CD14-positive monocyte (primary cell): Measurements from ENCODE around the gene AGBL2. TPM values are rescaled to one million over a fixed set of nuclear protein-coding genes. Genes with fewer than 3 reads are reported as not detected.

Experiments used
- DNase-seq, 3 donors: peaks; one replicate each; pipeline ENCODE4 v3.0.0-alpha.2; 2011 to 2022
- H2AFZ ChIP-seq: 2 replicates; pipeline ENCODE4 v1.6.0; 2012; ENCODE audit warnings: mild to moderate bottlenecking, low read depth, low read length, inconsistent platforms; ENCODE audit not compliant: insufficient read depth, poor library complexity, severe bottlenecking
- H3K27ac ChIP-seq, 2 donors: 1 replicate in 1 of 2; 2 replicates in 1 of 2; pipeline ENCODE4 v1.5.1; 2012 to 2013; ENCODE audit warnings: low read length in 2 of 2, control low read depth in 1 of 2, inconsistent platforms in 1 of 2, low read depth in 1 of 2, mild to moderate bottlenecking in 1 of 2
- H3K27me3 ChIP-seq, 2 donors: one replicate each; pipeline versions ENCODE4 v1.6.0 to v1.6.1; 2011 to 2013; ENCODE audit warnings: low read length in 2 of 2; ENCODE audit not compliant: control insufficient read depth in 2 of 2, insufficient read depth in 2 of 2
- H3K36me3 ChIP-seq, 2 donors: replicated peaks in 1 of 2; 1 replicate in 1 of 2; 2 replicates in 1 of 2; pipeline versions ENCODE4 v1.5.1 to v1.6.1; 2012 to 2013; ENCODE audit warnings: low read length in 2 of 2, control low read depth in 1 of 2, inconsistent platforms in 1 of 2, mild to moderate bottlenecking in 1 of 2; ENCODE audit not compliant: insufficient read depth in 2 of 2, control insufficient read depth in 1 of 2
- H3K4me1 ChIP-seq, 2 donors: 1 replicate in 1 of 2; 2 replicates in 1 of 2; pipeline versions ENCODE4 v1.5.1 to v1.6.1; 2012 to 2013; ENCODE audit warnings: low read length in 2 of 2, control low read depth in 1 of 2, inconsistent platforms in 1 of 2, mild to moderate bottlenecking in 1 of 2, moderate library complexity in 1 of 2; ENCODE audit not compliant: insufficient read depth in 2 of 2, control insufficient read depth in 1 of 2
- H3K4me2 ChIP-seq: replicated peaks from 2 replicates; pipeline ENCODE3; 2012; ENCODE audit warnings: low read length, moderate library complexity, mild to moderate bottlenecking; ENCODE audit not compliant: poor library complexity, severe bottlenecking; ENCODE audit errors: extremely low read depth
- H3K4me3 ChIP-seq, 3 experiments: fragments of 200-600 bp in 1 of 3; sonication (generic) in 1 of 3; replicated peaks in 1 of 3; 1 replicate in 2 of 3; 2 replicates in 1 of 3; pipeline ENCODE4 v1.5.1; 2011 to 2013; ENCODE audit warnings: low read length in 3 of 3, mild to moderate bottlenecking in 3 of 3, control low read depth in 2 of 3, low read depth in 2 of 3, inconsistent platforms in 1 of 3, moderate library complexity in 1 of 3
- H3K79me2 ChIP-seq: 2 replicates; pipeline ENCODE4 v1.6.0; 2012; ENCODE audit warnings: mild to moderate bottlenecking, control low read depth, inconsistent platforms, low read length, moderate library complexity; ENCODE audit not compliant: insufficient read depth
- H3K9ac ChIP-seq: 2 replicates; pipeline ENCODE4 v1.6.0; 2017; ENCODE audit warnings: low read length, mild to moderate bottlenecking; ENCODE audit not compliant: insufficient read depth, poor library complexity, severe bottlenecking
- H3K9me3 ChIP-seq, 2 donors: replicated peaks in 1 of 2; 1 replicate in 1 of 2; 2 replicates in 1 of 2; pipeline versions ENCODE4 v1.5.1 to v1.6.1; 2012 to 2013; ENCODE audit warnings: low read length in 2 of 2, control low read depth in 1 of 2; ENCODE audit not compliant: control insufficient read depth in 1 of 2, insufficient read depth in 1 of 2
- H4K20me1 ChIP-seq: 2 replicates; pipeline ENCODE4 v1.6.0; 2012; ENCODE audit warnings: mild to moderate bottlenecking, low read length, control low read depth, moderate library complexity; ENCODE audit not compliant: insufficient read depth
- H3K27ac Mint-ChIP-seq, 7 donors: one replicate each; pipeline ENCODE4 v1.8.0; 2020; ENCODE audit warnings: mild to moderate bottlenecking in 7 of 7, mixed read lengths in 7 of 7, moderate library complexity in 6 of 7, inconsistent platforms in 2 of 7
- H3K27me3 Mint-ChIP-seq, 3 donors: one replicate each; pipeline ENCODE4 v1.8.0; 2021 to 2022; ENCODE audit warnings: low read depth in 3 of 3, mild to moderate bottlenecking in 3 of 3, mixed read lengths in 3 of 3, moderate library complexity in 3 of 3, inconsistent platforms in 1 of 3
- H3K36me3 Mint-ChIP-seq, 2 donors: one replicate each; pipeline ENCODE4 v1.8.0; 2020; ENCODE audit warnings: mixed read lengths in 2 of 2, inconsistent platforms in 1 of 2, mild to moderate bottlenecking in 1 of 2
- H3K4me1 Mint-ChIP-seq: one replicate; pipeline ENCODE4 v1.8.0; 2020; ENCODE audit warnings: mild to moderate bottlenecking, mixed read lengths
- H3K4me3 Mint-ChIP-seq, 2 donors: one replicate each; pipeline ENCODE4 v1.8.0; 2020; ENCODE audit warnings: mild to moderate bottlenecking in 2 of 2, mixed read lengths in 2 of 2, moderate library complexity in 1 of 2
- H3K9me3 Mint-ChIP-seq, 7 donors: one replicate each; pipeline ENCODE4 v1.8.0; 2020 to 2022; ENCODE audit warnings: mixed read lengths in 7 of 7, mild to moderate bottlenecking in 6 of 7, moderate library complexity in 6 of 7, inconsistent platforms in 2 of 7
- WGBS: methylation state at CpG from one replicate; pipeline ENCODE4 v1.1.5; 2013; ENCODE audit warnings: missing lambda C conversion rate; ENCODE audit not compliant: insufficient coverage; 5-methylcytosine and 5-hydroxymethylcytosine counted together
- intact Hi-C, 2 donors: fragments of 100-400 bp; cut with micrococcal nuclease; formaldehyde crosslinking; loops; one replicate each; pipeline versions ENCODE4 v1.15.0 to v1.15.1; 2023
- polyA plus RNA-seq, 3 donors: library from polyadenylated mRNA; depleted of rRNA in 1 of 3; unstranded in 2 of 3; stranded (reverse) in 1 of 3; fragments of 300-500 nt in 2 of 3; fragments of >200 nt in 1 of 3; fragmentation: Illumina TruSeq in 2 of 3; gene quantifications; 1 replicate in 2 of 3; 2 replicates in 1 of 3; pipeline ENCODE4 v1.2.3, GENCODE V29; 2012 to 2021
- TF ChIP-seq, protein P1 (sequence below): fragments of 200-600 bp; IDR thresholded peaks from one replicate; pipeline ENCODE4 v1.8.0; 2022; ENCODE audit warnings: antibody characterized with exemption, mild to moderate bottlenecking

The AGBL2 gene
- polyA plus RNA-seq, 3 donors, result 0.93 TPM; not detected in 2

- Mint-ChIP-seq H3K27me3 (no peaks in the 10 kb centered on the region), H3K27ac (peak overlapping the region; percentile 85 to 95 (median 93)), H3K4me3 (peak overlapping the region; percentile 99 to 100), H3K4me1 (peaks cover 11% of the 10 kb centered on the region), H3K36me3 (peaks cover 23 to 35% of the 10 kb centered on the region in 2 donors), H3K9me3 (peaks cover 0 to 2% (median 0%) of the 10 kb centered on the region in 7 donors)
- TF ChIP-seq, protein P1, sequence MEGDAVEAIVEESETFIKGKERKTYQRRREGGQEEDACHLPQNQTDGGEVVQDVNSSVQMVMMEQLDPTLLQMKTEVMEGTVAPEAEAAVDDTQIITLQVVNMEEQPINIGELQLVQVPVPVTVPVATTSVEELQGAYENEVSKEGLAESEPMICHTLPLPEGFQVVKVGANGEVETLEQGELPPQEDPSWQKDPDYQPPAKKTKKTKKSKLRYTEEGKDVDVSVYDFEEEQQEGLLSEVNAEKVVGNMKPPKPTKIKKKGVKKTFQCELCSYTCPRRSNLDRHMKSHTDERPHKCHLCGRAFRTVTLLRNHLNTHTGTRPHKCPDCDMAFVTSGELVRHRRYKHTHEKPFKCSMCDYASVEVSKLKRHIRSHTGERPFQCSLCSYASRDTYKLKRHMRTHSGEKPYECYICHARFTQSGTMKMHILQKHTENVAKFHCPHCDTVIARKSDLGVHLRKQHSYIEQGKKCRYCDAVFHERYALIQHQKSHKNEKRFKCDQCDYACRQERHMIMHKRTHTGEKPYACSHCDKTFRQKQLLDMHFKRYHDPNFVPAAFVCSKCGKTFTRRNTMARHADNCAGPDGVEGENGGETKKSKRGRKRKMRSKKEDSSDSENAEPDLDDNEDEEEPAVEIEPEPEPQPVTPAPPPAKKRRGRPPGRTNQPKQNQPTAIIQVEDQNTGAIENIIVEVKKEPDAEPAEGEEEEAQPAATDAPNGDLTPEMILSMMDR, result no peak
- H3K9ac ChIP-seq, result peak overlapping the region; percentile 63
- H3K9me3 ChIP-seq, result no peaks in the 10 kb centered on the region
- H3K36me3 ChIP-seq, result peaks cover 29 to 37% of the 10 kb centered on the region in 2 donors
- H3K4me1 ChIP-seq, result peaks cover 8 to 12% of the 10 kb centered on the region in 2 donors
- DNase-seq, result peak in 1 of 3 donors; percentile 8
- peak overlapping the region; percentile 94 for H2AFZ ChIP-seq
- H3K79me2 ChIP-seq, result no peaks in the 10 kb centered on the region
- H3K27me3 ChIP-seq, result no peaks in the 10 kb centered on the region
- peak overlapping the region; percentile 84 to 95 (median 94) for H3K4me3 ChIP-seq
- peak overlapping the region; percentile 98 for H3K4me2 ChIP-seq
- intact Hi-C loops, result no loop called here
- WGBS, result 8% methylated on average over 16 of the region's 19 CpGs
- peak overlapping the region; percentile 54 to 58 for H3K27ac ChIP-seq
- H4K20me1 ChIP-seq, result no peaks in the 10 kb centered on the region
These were observed 551 bp downstream of the AGBL2 start for GRCh38 chr11:47714554-47715081.

GRCh38 chr11:47711816-47712215 is 3.4 kb downstream of the AGBL2 start:
- no peak overlapping the region for H2AFZ ChIP-seq
- intact Hi-C loops, result no loop called here
- no peaks in the 10 kb centered on the region for H4K20me1 ChIP-seq
- H3K36me3 Mint-ChIP-seq, result peaks cover 4 to 7% of the 10 kb centered on the region in 2 donors
- H3K9ac ChIP-seq, result no peak overlapping the region
- TF ChIP-seq, protein P1, result no peak
- H3K79me2 ChIP-seq, result no peaks in the 10 kb centered on the region
- peaks cover 1 to 6% (median 4%) of the 10 kb centered on the region in 7 donors for H3K9me3 Mint-ChIP-seq
- no peak overlapping the region for H3K4me3 ChIP-seq
- no peak overlapping the region for H3K4me2 ChIP-seq
- H3K4me1 ChIP-seq, result peaks cover 8 to 12% of the 10 kb centered on the region in 2 donors
- H3K36me3 ChIP-seq, result peaks cover 9% of the 10 kb centered on the region in 2 donors
- no peak overlapping the region for H3K27ac Mint-ChIP-seq
- H3K27ac ChIP-seq, result no peak overlapping the region
- no peak overlapping the region for H3K4me3 Mint-ChIP-seq
- H3K27me3 ChIP-seq, result no peaks in the 10 kb centered on the region
- H3K9me3 ChIP-seq, result no peaks in the 10 kb centered on the region
- WGBS, result 100% methylated on average over 2 of the region's 5 CpGs
- DNase-seq, result no peak
- peaks cover 11% of the 10 kb centered on the region for H3K4me1 Mint-ChIP-seq
- H3K27me3 Mint-ChIP-seq, result no peaks in the 10 kb centered on the region
